ENCODE results near the gene ZFYVE28.

- TF ChIP-seq TAF1 (IDR thresholded peaks at IDR 0.05; ENCODE audit: borderline replicate concordance, insufficient read depth, low read length) (no peak), POLR2AphosphoS5 (IDR thresholded peaks at IDR 0.05; ENCODE audit: low read depth, low read length) (no peak), FOXP2 (optimal IDR thresholded peaks at IDR 0.05; ENCODE audit: borderline replicate concordance, extremely low read depth, extremely low read length, insufficient read depth) (no peak), SIN3A (IDR thresholded peaks at IDR 0.05; ENCODE audit: borderline replicate concordance, insufficient read depth, low read length) (no peak)
- TF ChIP-seq, protein P1, sequence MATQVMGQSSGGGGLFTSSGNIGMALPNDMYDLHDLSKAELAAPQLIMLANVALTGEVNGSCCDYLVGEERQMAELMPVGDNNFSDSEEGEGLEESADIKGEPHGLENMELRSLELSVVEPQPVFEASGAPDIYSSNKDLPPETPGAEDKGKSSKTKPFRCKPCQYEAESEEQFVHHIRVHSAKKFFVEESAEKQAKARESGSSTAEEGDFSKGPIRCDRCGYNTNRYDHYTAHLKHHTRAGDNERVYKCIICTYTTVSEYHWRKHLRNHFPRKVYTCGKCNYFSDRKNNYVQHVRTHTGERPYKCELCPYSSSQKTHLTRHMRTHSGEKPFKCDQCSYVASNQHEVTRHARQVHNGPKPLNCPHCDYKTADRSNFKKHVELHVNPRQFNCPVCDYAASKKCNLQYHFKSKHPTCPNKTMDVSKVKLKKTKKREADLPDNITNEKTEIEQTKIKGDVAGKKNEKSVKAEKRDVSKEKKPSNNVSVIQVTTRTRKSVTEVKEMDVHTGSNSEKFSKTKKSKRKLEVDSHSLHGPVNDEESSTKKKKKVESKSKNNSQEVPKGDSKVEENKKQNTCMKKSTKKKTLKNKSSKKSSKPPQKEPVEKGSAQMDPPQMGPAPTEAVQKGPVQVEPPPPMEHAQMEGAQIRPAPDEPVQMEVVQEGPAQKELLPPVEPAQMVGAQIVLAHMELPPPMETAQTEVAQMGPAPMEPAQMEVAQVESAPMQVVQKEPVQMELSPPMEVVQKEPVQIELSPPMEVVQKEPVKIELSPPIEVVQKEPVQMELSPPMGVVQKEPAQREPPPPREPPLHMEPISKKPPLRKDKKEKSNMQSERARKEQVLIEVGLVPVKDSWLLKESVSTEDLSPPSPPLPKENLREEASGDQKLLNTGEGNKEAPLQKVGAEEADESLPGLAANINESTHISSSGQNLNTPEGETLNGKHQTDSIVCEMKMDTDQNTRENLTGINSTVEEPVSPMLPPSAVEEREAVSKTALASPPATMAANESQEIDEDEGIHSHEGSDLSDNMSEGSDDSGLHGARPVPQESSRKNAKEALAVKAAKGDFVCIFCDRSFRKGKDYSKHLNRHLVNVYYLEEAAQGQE (IDR thresholded peaks at IDR 0.05; ENCODE audit: insufficient read depth in 1 of 2, low read depth in 2 of 2, low read length in 2 of 2): no peak
Measured at GRCh38 chr4:2394528-2394927, 23.9 kb downstream of the ZFYVE28 start.
